Right lobe of liver (tissue), 4 donors: ENCODE data around the gene IREB2.

ENCODE experiments used
- POLR2A ChIP-seq: fragments of 450-650 bp; IDR thresholded peaks from one replicate; pipeline ENCODE4 v1.6.1; 2017; ENCODE audit warnings: antibody characterized with exemption, mild to moderate bottlenecking
- TF ChIP-seq, protein P1 (sequence below), 4 donors: fragments of 200-600 bp in 3 of 4; fragments of 450-650 bp in 1 of 4; IDR thresholded peaks; one replicate each; pipeline versions ENCODE4 v1.5.1 to v1.8.0; 2016 to 2022; ENCODE audit warnings: antibody characterized with exemption in 4 of 4, mild to moderate bottlenecking in 2 of 4
- donor health status: DM: no; HTN: no; CAD: no.
- donor health status: DM: no; HTN: no; CAD: no.
- donor health status: DM: no; HTN: yes; CAD: no.

DNA sequence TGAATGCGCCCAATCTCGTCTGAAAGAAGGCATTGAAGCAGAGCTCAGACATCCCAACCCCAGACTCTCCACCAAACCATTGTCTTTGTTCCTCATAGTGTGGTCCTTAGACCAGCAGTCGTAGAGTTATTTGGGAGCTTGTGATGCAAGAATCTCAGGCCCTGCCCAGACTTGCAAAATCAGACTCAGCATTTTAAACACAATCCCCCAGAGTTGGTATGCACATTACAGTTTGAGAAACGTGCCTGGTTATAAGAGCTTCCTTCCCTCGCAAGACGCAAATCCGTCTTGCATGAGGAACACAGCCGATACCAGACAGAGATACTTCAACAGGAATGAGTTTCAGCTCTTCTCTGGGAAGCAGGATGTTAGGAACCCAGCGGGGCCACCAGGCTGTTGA lies 38.9 kb upstream of the IREB2 start:
- TF ChIP-seq POLR2A, result no peak
- TF ChIP-seq, protein P1, sequence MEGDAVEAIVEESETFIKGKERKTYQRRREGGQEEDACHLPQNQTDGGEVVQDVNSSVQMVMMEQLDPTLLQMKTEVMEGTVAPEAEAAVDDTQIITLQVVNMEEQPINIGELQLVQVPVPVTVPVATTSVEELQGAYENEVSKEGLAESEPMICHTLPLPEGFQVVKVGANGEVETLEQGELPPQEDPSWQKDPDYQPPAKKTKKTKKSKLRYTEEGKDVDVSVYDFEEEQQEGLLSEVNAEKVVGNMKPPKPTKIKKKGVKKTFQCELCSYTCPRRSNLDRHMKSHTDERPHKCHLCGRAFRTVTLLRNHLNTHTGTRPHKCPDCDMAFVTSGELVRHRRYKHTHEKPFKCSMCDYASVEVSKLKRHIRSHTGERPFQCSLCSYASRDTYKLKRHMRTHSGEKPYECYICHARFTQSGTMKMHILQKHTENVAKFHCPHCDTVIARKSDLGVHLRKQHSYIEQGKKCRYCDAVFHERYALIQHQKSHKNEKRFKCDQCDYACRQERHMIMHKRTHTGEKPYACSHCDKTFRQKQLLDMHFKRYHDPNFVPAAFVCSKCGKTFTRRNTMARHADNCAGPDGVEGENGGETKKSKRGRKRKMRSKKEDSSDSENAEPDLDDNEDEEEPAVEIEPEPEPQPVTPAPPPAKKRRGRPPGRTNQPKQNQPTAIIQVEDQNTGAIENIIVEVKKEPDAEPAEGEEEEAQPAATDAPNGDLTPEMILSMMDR (IDR thresholded peaks at IDR 0.05), result no peak
